IMR-90 (cell line): Measurements from ENCODE around the gene ARHGEF7.

Experiments
- BHLHE40 ChIP-seq: fragments of 150-350 bp; IDR thresholded peaks from 2 replicates; pipeline ENCODE4 v1.6.1; 2016; ENCODE audit warnings: mild to moderate bottlenecking, low read depth, low read length
- CEBPB ChIP-seq: IDR thresholded peaks from 2 replicates; pipeline ENCODE4 v1.6.1; 2012; ENCODE audit warnings: low read depth, low read length, improper control_type of control experiment
- CHD1 ChIP-seq: IDR thresholded peaks from 2 replicates; pipeline ENCODE4 v1.6.1; 2012; ENCODE audit warnings: low read depth, low read length, improper control_type of control experiment
- CTCF ChIP-seq: conservative IDR thresholded peaks from 2 replicates; pipeline ENCODE4 v1.5.1; 2012; ENCODE audit warnings: mild to moderate bottlenecking, low read depth, low read length, improper control_type of control experiment
- FOS ChIP-seq: fragments of 150-350 bp; IDR thresholded peaks from 2 replicates; pipeline ENCODE4 v1.6.1; 2016; ENCODE audit warnings: low read depth, low read length
- MAFK ChIP-seq: IDR thresholded peaks from 2 replicates; pipeline ENCODE4 v1.6.1; 2012; ENCODE audit warnings: low read depth, low read length, improper control_type of control experiment
- MAZ ChIP-seq: IDR thresholded peaks from 2 replicates; pipeline ENCODE4 v1.6.1; 2012; ENCODE audit warnings: low read depth, mild to moderate bottlenecking, low read length, improper control_type of control experiment, moderate library complexity, borderline replicate concordance
- MXI1 ChIP-seq: IDR thresholded peaks from 2 replicates; pipeline ENCODE4 v1.6.1; 2012; ENCODE audit warnings: low read depth, mild to moderate bottlenecking, low read length, moderate library complexity, borderline replicate concordance
- NFE2L2 ChIP-seq: fragments of 150-350 bp; IDR thresholded peaks from 2 replicates; pipeline ENCODE4 v1.6.1; 2016; ENCODE audit warnings: low read depth, mild to moderate bottlenecking, low read length
- POLR2A ChIP-seq: IDR thresholded peaks from 2 replicates; pipeline ENCODE4 v1.6.1; 2012; ENCODE audit warnings: mild to moderate bottlenecking, low read depth, low read length
- RAD21 ChIP-seq: IDR thresholded peaks from 2 replicates; pipeline ENCODE4 v1.6.1; 2012; ENCODE audit warnings: low read length, improper control_type of control experiment
- RCOR1 ChIP-seq: IDR thresholded peaks from 2 replicates; pipeline ENCODE4 v1.6.1; 2012; ENCODE audit warnings: mild to moderate bottlenecking, low read length, improper control_type of control experiment; ENCODE audit not compliant: insufficient replicate concordance
- USF2 ChIP-seq: fragments of 150-350 bp; IDR thresholded peaks from 2 replicates; pipeline ENCODE4 v1.6.1; 2017; ENCODE audit warnings: mild to moderate bottlenecking, antibody characterized with exemption, low read length, low read depth

GRCh38 chr13:111142472-111142871, 27.4 kb downstream of the ARHGEF7 start:
- TF ChIP-seq CTCF, result no peak
- TF ChIP-seq POLR2A, result no peak
- TF ChIP-seq CHD1, result no peak
- TF ChIP-seq MAZ, result no peak
- TF ChIP-seq BHLHE40, result no peak
- no peak for TF ChIP-seq MXI1
- no peak for TF ChIP-seq USF2
- TF ChIP-seq NFE2L2, result no peak
- no peak for TF ChIP-seq RAD21
- TF ChIP-seq CEBPB, result no peak
- no peak for TF ChIP-seq MAFK
- no peak for TF ChIP-seq FOS
- TF ChIP-seq RCOR1, result no peak
